GM12878 (cell line): ENCODE results near the gene LRFN2. TPM values are rescaled to one million over a fixed set of nuclear protein-coding genes. Genes with fewer than 3 reads are reported as not detected.

Source experiments
- ATAC-seq: fragments of 200-7000 bp; cut with Tn5 transposase; 3 replicates; pipeline ENCODE4 v1.9.1; 2020; ENCODE audit warnings: mild to moderate bottlenecking, moderate library complexity
- BruUV-seq: library from RNA; stranded (reverse); fragments of 400-500 nt; replicated peaks from 2 replicates; lab custom pipeline; 2021; lab: Mats Ljungman, UMichigan
- CTCF ChIA-PET: fragments of 300-600 bp; sonication (Branson Sonifier 250); formaldehyde crosslinking; extraction: SDS; loops from one replicate; lab custom pipeline; 2021; ENCODE audit warnings: inconsistent platforms; lab: Yijun Ruan, JAX
- POLR2A ChIA-PET: fragments of 350-600 bp; formaldehyde crosslinking; extraction: SDS; loops from one replicate; lab custom pipeline; 2021; ENCODE audit warnings: inconsistent platforms; lab: Charles Lee
- RAD21 ChIA-PET: fragments of 300-600 bp; sonication (Branson Sonifier 250); formaldehyde crosslinking; loops from one replicate; lab custom pipeline; 2023; ENCODE audit warnings: antibody characterized with exemption; ENCODE audit not compliant: unreplicated experiment; lab: Charles Lee
- SMC1A ChIA-PET: fragments of 300-600 bp; sonication (Branson Sonifier 250); formaldehyde crosslinking; loops from one replicate; lab custom pipeline; 2023; ENCODE audit not compliant: unreplicated experiment, uncharacterized antibody; lab: Charles Lee
- DNase-seq: peaks from one replicate; pipeline ENCODE4 v3.0.0-alpha.2; 2011; ENCODE audit warnings: low read depth, low spot score
- FAIRE-seq: peaks from 3 replicates; lab custom pipeline; 2011; peaks lifted over from hg19 to GRCh38; lab: Jason Lieb, UNC
- H2AFZ ChIP-seq: 2 replicates; pipeline ENCODE4 v1.6.0; 2011; ENCODE audit warnings: low read depth, low read length, control low read depth; ENCODE audit not compliant: control insufficient read depth
- H3K27ac ChIP-seq: 2 replicates; pipeline ENCODE4 v1.5.1; 2011; ENCODE audit warnings: control low read depth; ENCODE audit not compliant: control insufficient read depth, insufficient read depth
- H3K27me3 ChIP-seq, 2 experiments: replicated peaks in 1 of 2; 2 replicates each; pipeline versions ENCODE4 v1.6.0 to v1.6.1; 2011; ENCODE audit warnings: low read length in 1 of 2; ENCODE audit not compliant: control insufficient read depth in 2 of 2, insufficient read depth in 2 of 2
- H3K36me3 ChIP-seq, 2 experiments: 2 replicates each; pipeline ENCODE4 v1.5.1; 2011; ENCODE audit warnings: low read length in 1 of 2; ENCODE audit not compliant: control insufficient read depth in 2 of 2, insufficient read depth in 2 of 2
- H3K4me1 ChIP-seq: 2 replicates; pipeline ENCODE4 v1.6.1; 2011; ENCODE audit warnings: mild to moderate bottlenecking, low read length, moderate library complexity, mixed read lengths; ENCODE audit not compliant: control insufficient read depth, insufficient read depth
- H3K4me2 ChIP-seq: 2 replicates; pipeline ENCODE4 v1.6.0; 2011; ENCODE audit warnings: control low read depth; ENCODE audit not compliant: control insufficient read depth, insufficient read depth
- H3K4me3 ChIP-seq: fragments of 200-600 bp; sonication (generic); 2 replicates; pipeline ENCODE4 v1.5.1; 2016
- H3K79me2 ChIP-seq: 2 replicates; pipeline ENCODE4 v1.6.0; 2011; ENCODE audit warnings: low read length; ENCODE audit not compliant: control insufficient read depth, insufficient read depth
- H3K9ac ChIP-seq: 2 replicates; pipeline ENCODE4 v1.8.0; 2011; ENCODE audit warnings: low read length, control low read depth, mixed read lengths; ENCODE audit not compliant: control insufficient read depth, insufficient read depth
- H3K9me3 ChIP-seq: replicated peaks from 3 replicates; pipeline ENCODE4 v1.5.1; 2011; ENCODE audit warnings: mild to moderate bottlenecking, low read length; ENCODE audit not compliant: control insufficient read depth, insufficient read depth
- H4K20me1 ChIP-seq: 2 replicates; pipeline ENCODE4 v1.6.0; 2011; ENCODE audit not compliant: control insufficient read depth, insufficient read depth
- FOXM1 ChIP-seq: IDR thresholded peaks from 2 replicates; pipeline ENCODE4 v1.6.1; 2012; ENCODE audit warnings: low read depth, mild to moderate bottlenecking, inconsistent platforms, low read length, moderate library complexity
- RAD21 ChIP-seq: IDR thresholded peaks from 2 replicates; pipeline ENCODE4 v1.6.1; 2011; ENCODE audit warnings: mild to moderate bottlenecking, low read depth, low read length, moderate library complexity; ENCODE audit not compliant: insufficient read depth
- SMC3 ChIP-seq: IDR thresholded peaks from 2 replicates; pipeline ENCODE4 v1.6.1; 2011; ENCODE audit warnings: low read length, improper control_type of control experiment, borderline replicate concordance
- SUPT20H ChIP-seq: IDR thresholded peaks from 2 replicates; pipeline ENCODE4 v1.6.1; 2011; ENCODE audit warnings: low read depth, mild to moderate bottlenecking, low read length, moderate library complexity, borderline replicate concordance; ENCODE audit not compliant: control insufficient read depth
- TARDBP ChIP-seq: IDR thresholded peaks from 2 replicates; pipeline ENCODE4 v1.6.1; 2016; ENCODE audit warnings: borderline replicate concordance
- WGBS: methylation state at CpG from one replicate; pipeline ENCODE4 v1.1.6; 2016; ENCODE audit warnings: low lambda C conversion rate; ENCODE audit not compliant: insufficient replicate concordance, insufficient coverage; ENCODE audit errors: missing lambda C conversion rate; 5-methylcytosine and 5-hydroxymethylcytosine counted together
- in situ Hi-C: fragments of 300-500 bp; cut with MboI; formaldehyde crosslinking; loops from 9 replicates; pipeline ENCODE4 v1.14.3; 2018; ENCODE audit warnings: mixed read lengths
- intact Hi-C: fragments of 100-400 bp; cut with micrococcal nuclease; formaldehyde crosslinking; loops from one replicate; pipeline ENCODE4 v1.14.2; 2022; ENCODE audit not compliant: unreplicated experiment
- polyA plus RNA-seq, 11 experiments: library from polyadenylated mRNA; depleted of rRNA in 4 of 11; unstranded in 6 of 11; stranded (reverse) in 5 of 11; fragments of >200 nt; fragmentation: Nextera tagmentation in 4 of 11; fragmentation: Illumina TruSeq in 1 of 11; extraction: Ambion mirVana in 4 of 11; extraction: Trizol in 1 of 11; gene quantifications; 1 replicate in 1 of 11; 2 replicates in 10 of 11; pipeline versions ENCODE4 v1.2.1 to v1.2.3, GENCODE V29; 2011 to 2016; ENCODE audit warnings: inconsistent platforms in 2 of 11, missing spikeins in 2 of 11, low read depth in 1 of 11
- total RNA-seq, 4 experiments: library from RNA; depleted of rRNA in 3 of 4; stranded (reverse); fragments of >200 nt in 3 of 4; fragmentation: Illumina TruSeq in 1 of 4; extraction: Trizol in 1 of 4; gene quantifications; 2 replicates each; pipeline versions ENCODE4 v1.2.1 to v1.2.3, GENCODE V29; 2013 to 2021
- TF ChIP-seq, protein P1 (sequence below), 3 experiments: IDR thresholded peaks in 2 of 3; conservative IDR thresholded peaks in 1 of 3; 2 replicates each; pipeline ENCODE4 v1.5.1; 2011; ENCODE audit warnings: low read depth in 3 of 3, low read length in 3 of 3, mild to moderate bottlenecking in 3 of 3, control low read depth in 2 of 3, moderate library complexity in 2 of 3, inconsistent platforms in 1 of 3, mixed read lengths in 1 of 3; ENCODE audit not compliant: control insufficient read depth in 2 of 3, insufficient read depth in 1 of 3; ENCODE audit errors: extremely low read depth in 1 of 3
- TF ChIP-seq, protein P2 (sequence below): fragments of 450-650 bp; IDR thresholded peaks from 2 replicates; pipeline ENCODE4 v1.6.1; 2014; ENCODE audit warnings: mild to moderate bottlenecking

Gene LRFN2
- total and polyA plus RNA-seq, 10 of the 15 experiments (the other 5 are each of a cell fraction or from before 2014, with no cell fraction given), result not detected

DNA sequence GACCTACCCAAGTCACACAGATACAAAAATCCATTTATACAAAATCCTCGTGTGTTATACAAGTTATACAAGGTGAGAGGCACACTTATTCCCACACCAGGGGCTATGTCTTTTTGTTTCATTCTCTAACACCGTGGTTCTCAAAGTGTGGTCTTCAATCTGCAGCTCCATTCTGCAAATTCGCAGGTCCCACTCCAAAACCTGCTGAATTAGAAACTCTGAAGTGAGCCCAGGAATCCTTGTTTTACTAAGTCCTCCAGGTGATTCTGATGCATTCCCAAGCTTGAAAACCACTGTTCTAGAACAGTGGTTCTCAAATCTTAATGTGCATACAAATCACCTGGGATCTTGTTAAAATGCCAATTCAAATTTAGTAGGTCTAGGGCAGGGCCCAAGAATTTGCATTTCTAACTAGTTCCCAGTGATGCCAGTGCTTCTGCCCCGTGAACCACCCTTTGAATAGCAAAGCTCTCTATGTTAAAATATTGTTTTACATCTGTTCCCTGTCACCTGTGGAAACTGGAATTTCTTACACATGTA, 35.1 kb downstream of the LRFN2 start:
- no peak overlapping the region for H3K4me2 ChIP-seq
- H3K4me3 ChIP-seq, result no peak overlapping the region
- H3K4me1 ChIP-seq, result no peaks in the 10 kb centered on the region
- ChIA-PET RAD21 (interaction anchor here (0.7 to 0.8 kb wide), 3 partner anchors 271 to 360 kb away, joined by 3 to 4 read pairs (median 3); no protein-coding TSS in a partner anchor), POLR2A (no interaction called here), CTCF (interaction anchor here (0.8 to 1.5 kb wide), 4 partner anchors 97 to 1205 kb away, joined by 3 to 4 read pairs (median 3); no protein-coding TSS in a partner anchor), SMC1A (interaction anchor here (0.5 to 1.9 kb wide), 2 partner anchors 360 to 1063 kb away, joined by 3 to 4 read pairs; no protein-coding TSS in a partner anchor)
- no TSS peak for BruUV-seq
- H3K9me3 ChIP-seq, result no peaks in the 10 kb centered on the region
- H3K27me3 ChIP-seq, result no peaks in the 10 kb centered on the region; a peak in 3 of 4 replicates
- intact Hi-C loops (loop anchor here (10.0 kb wide), 1 partner anchor 293 kb away; no protein-coding TSS in a partner anchor), in situ Hi-C loops (no loop called here)
- no peak for TF ChIP-seq TARDBP
- no peak for TF ChIP-seq SUPT20H
- no peaks in the 10 kb centered on the region for H3K36me3 ChIP-seq
- FAIRE-seq (no peak), DNase-seq (no peak), ATAC-seq (no peak)
- H2AFZ ChIP-seq, result no peak overlapping the region
- 6% methylated on average over 4 of the region's 4 CpGs for WGBS
- no peaks in the 10 kb centered on the region for H3K79me2 ChIP-seq
- H4K20me1 ChIP-seq, result no peaks in the 10 kb centered on the region
- H3K9ac ChIP-seq, result no peak overlapping the region
- no peak overlapping the region for H3K27ac ChIP-seq

DNA sequence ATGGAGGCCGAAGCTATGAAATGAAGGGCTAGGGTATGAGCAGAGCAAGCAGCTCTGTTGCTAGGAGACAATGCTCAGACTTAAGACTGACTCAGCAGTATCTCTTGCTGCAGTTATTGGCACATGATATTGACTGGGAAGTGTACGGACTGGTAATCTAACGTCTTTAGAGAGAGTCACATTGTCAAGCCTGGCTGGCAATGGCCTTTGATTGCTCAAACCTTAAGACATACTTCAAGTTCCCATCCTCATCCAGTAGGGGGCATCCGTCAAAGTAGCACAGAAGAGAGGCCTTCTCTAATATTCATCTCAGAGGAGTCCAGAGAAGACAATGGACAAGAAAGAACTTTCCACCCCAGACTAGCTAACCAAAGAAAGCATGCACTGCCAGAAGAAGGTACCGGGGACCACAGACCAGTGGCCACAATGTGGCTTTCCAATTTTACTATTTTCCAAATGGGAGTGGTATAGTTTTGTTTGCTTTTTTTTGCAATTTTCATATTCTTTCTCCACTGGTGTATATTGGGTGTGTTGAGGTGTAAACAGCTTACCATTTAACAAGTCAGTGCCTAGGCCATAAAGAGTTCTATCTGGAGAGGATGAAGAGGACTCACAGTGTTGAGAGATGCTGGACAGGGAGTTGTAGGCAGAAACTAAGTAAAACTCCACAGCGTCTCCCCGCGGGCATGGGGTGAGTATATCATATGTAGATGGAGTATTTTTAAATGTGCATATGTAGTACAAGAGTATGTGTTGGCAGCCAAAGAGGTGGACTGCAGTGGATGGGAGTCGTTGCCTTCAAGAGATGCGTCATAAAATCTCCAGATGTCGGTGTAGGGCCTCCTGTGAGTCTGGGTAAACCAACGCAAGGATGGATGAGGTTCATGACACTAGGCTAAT, 36.7 kb downstream of the LRFN2 start:
- BruUV-seq, result no TSS peak
- H2AFZ ChIP-seq, result no peak overlapping the region
- ChIA-PET SMC1A (interaction anchor here (1.0 to 1.9 kb wide), 2 partner anchors 224 to 361 kb away, joined by 3 to 4 read pairs; no protein-coding TSS in a partner anchor), POLR2A (no interaction called here), CTCF (interaction anchor here (0.7 to 2.7 kb wide), 7 partner anchors 16 to 362 kb away, joined by 3 to 13 read pairs (median 3); no protein-coding TSS in a partner anchor), RAD21 (interaction anchor here (0.5 to 1.4 kb wide), 2 partner anchors 125 to 362 kb away, joined by 3 to 6 read pairs; no protein-coding TSS in a partner anchor)
- H3K79me2 ChIP-seq, result no peaks in the 10 kb centered on the region
- H3K4me3 ChIP-seq, result no peak overlapping the region
- H3K4me2 ChIP-seq, result no peak overlapping the region
- FAIRE-seq (peak; percentile 64), DNase-seq (no peak), ATAC-seq (peak; percentile 82)
- no peak overlapping the region for H3K9ac ChIP-seq
- H3K4me1 ChIP-seq, result no peaks in the 10 kb centered on the region
- TF ChIP-seq RAD21 (peak; percentile 51), SMC3 (peak; percentile 52; the same call in 1 of the 2 replicates), FOXM1 (no peak)
- TF ChIP-seq, protein P1, sequence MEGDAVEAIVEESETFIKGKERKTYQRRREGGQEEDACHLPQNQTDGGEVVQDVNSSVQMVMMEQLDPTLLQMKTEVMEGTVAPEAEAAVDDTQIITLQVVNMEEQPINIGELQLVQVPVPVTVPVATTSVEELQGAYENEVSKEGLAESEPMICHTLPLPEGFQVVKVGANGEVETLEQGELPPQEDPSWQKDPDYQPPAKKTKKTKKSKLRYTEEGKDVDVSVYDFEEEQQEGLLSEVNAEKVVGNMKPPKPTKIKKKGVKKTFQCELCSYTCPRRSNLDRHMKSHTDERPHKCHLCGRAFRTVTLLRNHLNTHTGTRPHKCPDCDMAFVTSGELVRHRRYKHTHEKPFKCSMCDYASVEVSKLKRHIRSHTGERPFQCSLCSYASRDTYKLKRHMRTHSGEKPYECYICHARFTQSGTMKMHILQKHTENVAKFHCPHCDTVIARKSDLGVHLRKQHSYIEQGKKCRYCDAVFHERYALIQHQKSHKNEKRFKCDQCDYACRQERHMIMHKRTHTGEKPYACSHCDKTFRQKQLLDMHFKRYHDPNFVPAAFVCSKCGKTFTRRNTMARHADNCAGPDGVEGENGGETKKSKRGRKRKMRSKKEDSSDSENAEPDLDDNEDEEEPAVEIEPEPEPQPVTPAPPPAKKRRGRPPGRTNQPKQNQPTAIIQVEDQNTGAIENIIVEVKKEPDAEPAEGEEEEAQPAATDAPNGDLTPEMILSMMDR (IDR thresholded peaks at IDR 0.05 in 2 of 3, conservative IDR thresholded peaks at IDR 0.05 in 1 of 3; ENCODE audit: control insufficient read depth in 2 of 3, extremely low read depth in 1 of 3, insufficient read depth in 1 of 3, low read depth in 3 of 3, low read length in 3 of 3), result peak; percentile 51 to 79 (median 68)
- TF ChIP-seq, protein P2, sequence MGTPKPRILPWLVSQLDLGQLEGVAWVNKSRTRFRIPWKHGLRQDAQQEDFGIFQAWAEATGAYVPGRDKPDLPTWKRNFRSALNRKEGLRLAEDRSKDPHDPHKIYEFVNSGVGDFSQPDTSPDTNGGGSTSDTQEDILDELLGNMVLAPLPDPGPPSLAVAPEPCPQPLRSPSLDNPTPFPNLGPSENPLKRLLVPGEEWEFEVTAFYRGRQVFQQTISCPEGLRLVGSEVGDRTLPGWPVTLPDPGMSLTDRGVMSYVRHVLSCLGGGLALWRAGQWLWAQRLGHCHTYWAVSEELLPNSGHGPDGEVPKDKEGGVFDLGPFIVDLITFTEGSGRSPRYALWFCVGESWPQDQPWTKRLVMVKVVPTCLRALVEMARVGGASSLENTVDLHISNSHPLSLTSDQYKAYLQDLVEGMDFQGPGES, result no peak
- no peaks in the 10 kb centered on the region; a peak in 3 of 4 replicates for H3K27me3 ChIP-seq
- no peaks in the 10 kb centered on the region for H3K36me3 ChIP-seq
- 39% methylated on average over 12 of the region's 12 CpGs for WGBS
- intact Hi-C loops, result loop anchor here (1.0 to 10.0 kb wide), 2 partner anchors 294 to 362 kb away; no protein-coding TSS in a partner anchor
- H4K20me1 ChIP-seq, result no peaks in the 10 kb centered on the region
- H3K9me3 ChIP-seq, result no peaks in the 10 kb centered on the region
- in situ Hi-C loops, result no loop called here
- no peak overlapping the region for H3K27ac ChIP-seq
